ENCODE data around the gene BOLL. TPM values are rescaled to one million over a fixed set of nuclear protein-coding genes. Genes with fewer than 3 reads are reported as not detected.
A peak's percentile ranks its signal among the peaks of the same experiment; 100 is the strongest.
"Not testable (repeated sequence)": the region's sequence is repeated elsewhere in the genome, so short reads cannot be mapped to it uniquely, and the experiment has no call there.

BOLL gene
- total RNA-seq, 1 donor from 2014 or later, result not detected

GRCh38 chr2:197798187-197798586, 13.1 kb upstream of the BOLL start:
- no peak for DNase-seq (ENCODE audit: extremely low read depth, low read depth, low spot score)

- no peak for DNase-seq (ENCODE audit: extremely low read depth, low read depth, low spot score)
These were observed 10.2 kb upstream of the BOLL start for GRCh38 chr2:197795277-197795676.

DNA sequence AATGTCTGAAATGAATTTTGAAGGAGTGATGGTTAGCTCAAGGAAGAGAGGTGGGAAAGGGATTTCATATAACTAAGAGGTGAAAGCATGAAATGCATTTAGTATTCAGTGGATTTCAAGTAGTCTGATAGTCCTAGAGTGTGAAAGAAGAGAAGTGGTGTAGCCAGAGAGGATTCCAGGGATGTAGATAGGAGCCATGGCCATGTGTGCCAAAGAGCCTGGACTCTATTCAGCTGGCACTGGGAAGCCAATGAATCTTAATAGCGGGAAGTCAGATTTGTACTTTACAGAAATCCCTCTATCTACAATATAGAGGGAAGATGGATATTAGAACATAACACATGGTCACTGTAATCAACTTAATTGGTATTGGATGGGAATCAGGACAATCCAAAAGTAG, 8.3 kb upstream of the BOLL start:
- no peak for DNase-seq (ENCODE audit: extremely low read depth, low read depth, low spot score)

DNA sequence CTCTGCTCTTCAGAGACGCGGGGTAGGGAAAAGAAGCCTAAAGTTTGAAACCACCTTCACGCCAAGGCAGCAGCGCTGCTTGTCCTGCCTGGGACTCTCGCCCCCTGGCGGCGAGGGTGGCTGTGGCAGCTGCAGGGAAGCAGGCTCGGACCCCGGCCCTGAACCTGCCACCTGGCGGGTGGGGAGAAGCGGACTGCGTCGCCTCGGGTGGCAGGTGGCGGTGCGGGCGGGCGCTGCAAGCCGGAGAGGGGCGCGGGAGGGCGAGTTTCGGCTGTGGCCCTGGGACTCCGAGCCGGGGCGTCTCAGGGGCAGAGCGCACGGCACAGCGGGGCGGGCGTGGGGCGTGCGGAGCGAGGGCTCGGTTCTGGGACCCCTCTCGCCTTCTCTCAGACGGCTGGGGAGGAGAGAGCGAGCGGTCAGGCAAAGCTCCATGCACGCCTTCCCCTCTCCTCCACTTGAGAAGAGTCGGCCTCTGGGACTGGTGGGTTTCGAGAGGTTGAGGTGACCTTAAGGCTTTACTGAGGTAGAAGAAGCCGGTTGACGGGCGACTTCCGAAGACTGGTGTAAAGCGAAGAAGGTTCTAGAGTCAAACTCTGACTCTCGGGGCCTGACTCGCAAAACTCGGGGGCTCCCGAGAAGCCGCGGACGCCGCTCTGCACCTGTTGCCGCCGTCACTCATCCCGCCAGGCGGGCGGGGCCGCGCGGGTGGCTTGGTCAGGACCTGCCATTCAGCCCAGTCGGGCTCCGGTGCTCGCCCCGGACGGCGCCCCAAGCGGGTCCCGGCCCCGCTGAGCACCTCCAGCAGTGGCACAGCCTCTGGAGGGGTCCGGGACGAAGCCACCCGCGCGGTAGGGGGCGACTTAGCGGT, 1.1 kb upstream of the BOLL start:
- no peak for DNase-seq (ENCODE audit: extremely low read depth, low read depth, low spot score)

DNA sequence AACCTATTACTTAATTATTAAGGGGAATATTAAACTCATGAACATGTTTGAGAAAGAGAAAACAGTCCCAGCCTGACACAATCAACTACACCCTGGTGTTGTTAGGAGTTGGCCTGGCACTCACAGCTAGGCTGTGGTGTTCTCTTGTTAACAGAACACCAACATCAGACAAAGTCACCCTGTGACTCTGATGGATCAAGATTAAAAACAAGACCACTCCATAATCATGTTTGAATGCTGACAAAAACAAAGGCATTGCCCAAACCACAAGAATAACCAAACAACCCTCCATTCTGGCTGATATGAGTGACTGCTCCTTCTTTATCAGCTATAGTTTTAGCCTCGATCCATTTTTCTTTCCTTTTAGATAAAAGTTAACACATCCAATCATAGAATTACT, 3.0 kb downstream of the BOLL start:
- DNase-seq (ENCODE audit: extremely low read depth, low read depth, low spot score), result no peak

GRCh38 chr2:197779261-197779660, 5.9 kb downstream of the BOLL start:
- no peak for DNase-seq (ENCODE audit: extremely low read depth, low read depth, low spot score)

DNA sequence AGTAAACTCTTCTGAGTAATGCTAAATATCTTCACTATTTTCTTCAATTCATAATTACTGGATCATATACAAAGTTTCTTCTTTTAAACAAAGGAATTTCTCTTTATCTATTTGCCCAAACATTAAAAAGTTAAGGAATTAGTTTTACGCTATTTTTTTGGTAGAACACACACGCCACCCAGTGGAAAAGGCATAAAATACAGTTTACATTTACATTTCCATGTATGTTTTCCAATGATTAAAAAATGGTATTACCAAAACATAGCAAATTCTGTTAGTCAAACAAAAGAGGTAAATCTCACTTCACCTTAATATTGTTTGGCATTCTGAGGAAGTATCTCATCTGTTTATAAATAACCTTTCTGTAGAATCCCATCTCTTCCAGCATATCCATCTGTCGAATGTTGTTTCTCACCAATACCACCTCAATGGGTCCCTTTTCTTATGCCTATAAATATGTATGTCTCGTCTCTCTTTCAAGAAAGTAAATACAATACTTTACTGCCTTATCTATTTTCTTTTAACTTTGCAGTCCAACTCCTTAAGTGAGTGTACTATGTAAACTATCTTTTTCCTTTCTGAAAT, 7.2 kb downstream of the BOLL start:
- peak; percentile 34 for DNase-seq (ENCODE audit: extremely low read depth, low read depth, low spot score)

GRCh38 chr2:197760293-197760657, 24.8 kb downstream of the BOLL start:
- DNase-seq (ENCODE audit: extremely low read depth, low read depth, low spot score), result no peak

GRCh38 chr2:197759625-197760292, 25.4 kb downstream of the BOLL start:
- DNase-seq (ENCODE audit: extremely low read depth, low read depth, low spot score), result no peak

- no peak for DNase-seq (ENCODE audit: extremely low read depth, low read depth, low spot score)
These were observed 26.1 kb downstream of the BOLL start for GRCh38 chr2:197759013-197759412.

DNA sequence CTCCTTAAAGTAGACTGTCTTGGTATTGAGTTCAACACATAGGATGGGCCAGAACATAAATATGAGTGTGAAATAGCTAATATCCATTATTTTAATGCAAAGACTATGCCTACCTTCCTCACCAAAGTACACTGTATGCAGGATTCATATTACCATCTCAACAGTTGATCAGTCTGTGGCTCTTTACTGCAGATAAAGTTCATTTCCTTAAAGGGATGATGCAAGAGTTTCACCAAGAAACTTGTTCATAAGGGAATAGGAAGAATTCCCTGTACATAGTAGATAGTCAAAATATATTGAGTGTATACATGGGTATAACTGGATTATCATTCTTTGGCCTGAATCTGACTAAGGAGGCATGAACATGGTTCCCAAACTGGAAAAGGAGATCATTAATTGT, 44.9 kb downstream of the BOLL start:
- no peak for DNase-seq (ENCODE audit: extremely low read depth, low read depth, low spot score)

- DNase-seq (ENCODE audit: extremely low read depth, low read depth, low spot score), result not testable (repeated sequence)
These were observed 56.3 kb downstream of the BOLL start for GRCh38 chr2:197728555-197729544.

DNA sequence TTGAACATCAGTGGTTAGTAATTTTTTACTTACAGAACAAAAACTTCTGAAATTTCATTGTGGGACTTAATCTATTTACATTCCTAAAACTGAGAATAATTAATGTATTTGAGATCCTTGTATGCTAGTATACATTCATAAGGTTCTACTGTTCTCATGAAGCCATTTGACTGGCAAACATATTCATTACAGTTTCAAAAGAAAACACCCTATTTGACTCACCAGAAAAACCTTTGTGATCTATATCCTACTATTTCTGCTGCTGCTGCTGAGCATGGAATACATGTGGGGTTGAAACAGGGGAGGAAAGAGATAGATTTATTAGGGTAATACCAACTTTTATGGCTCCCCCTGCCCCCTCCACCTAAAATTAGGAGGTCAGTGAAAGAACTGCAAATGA, 58.1 kb downstream of the BOLL start:
- no peak for DNase-seq (ENCODE audit: extremely low read depth, low read depth, low spot score)

- no peak for DNase-seq (ENCODE audit: extremely low read depth, low read depth, low spot score)
These were observed 67.3 kb downstream of the BOLL start for GRCh38 chr2:197717863-197718262.

DNA sequence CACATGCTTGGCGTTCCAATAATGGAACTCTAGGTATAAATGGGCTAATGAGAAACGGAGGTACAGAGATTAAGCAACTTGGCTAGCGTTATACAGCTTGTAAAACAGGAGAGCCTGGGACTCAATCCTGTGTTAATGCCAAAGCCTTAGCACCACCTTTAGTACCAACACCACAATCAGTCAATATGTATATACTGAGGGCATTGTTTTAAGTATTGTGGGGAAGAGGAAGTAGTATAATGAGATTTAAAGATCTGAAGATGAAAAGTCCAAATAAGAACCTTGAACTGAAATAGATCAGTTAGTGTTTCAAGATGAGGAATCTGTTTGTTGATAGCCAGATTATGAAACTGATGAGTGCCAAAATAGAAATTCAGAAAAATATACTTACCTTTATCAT, 71.8 kb downstream of the BOLL start:
- no peak for DNase-seq (ENCODE audit: extremely low read depth, low read depth, low spot score)

GRCh38 chr2:197711578-197711977, 73.5 kb downstream of the BOLL start:
- DNase-seq (ENCODE audit: extremely low read depth, low read depth, low spot score), result no peak

DNA sequence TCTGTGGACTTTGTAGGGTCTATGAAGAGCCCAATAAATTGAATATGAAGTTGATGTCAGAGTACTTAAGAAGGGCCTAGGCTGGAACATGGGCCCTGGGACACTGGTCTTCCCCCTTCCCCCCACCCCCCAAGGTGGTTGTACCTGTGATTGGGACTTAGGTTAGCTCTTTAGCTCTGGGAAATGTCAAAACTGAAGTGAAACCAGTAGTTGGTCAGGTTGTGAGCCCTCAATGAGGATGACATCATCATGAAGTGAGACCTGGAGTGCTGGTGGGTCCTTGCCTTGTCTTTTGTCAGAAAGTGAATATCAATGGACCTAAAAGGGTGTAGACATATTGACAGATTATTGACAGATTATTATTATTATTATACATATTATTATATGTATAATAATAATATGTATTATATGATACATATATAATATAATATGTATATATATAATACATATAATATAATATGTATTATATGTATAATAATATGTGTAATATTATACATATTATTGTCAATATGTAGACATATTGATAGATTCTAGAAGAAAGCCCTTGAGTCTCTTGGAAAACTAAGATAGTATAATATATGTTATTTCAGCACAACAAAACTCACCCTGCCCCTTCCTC, 74.6 kb downstream of the BOLL start:
- no peak for DNase-seq (ENCODE audit: extremely low read depth, low read depth, low spot score)

DNA sequence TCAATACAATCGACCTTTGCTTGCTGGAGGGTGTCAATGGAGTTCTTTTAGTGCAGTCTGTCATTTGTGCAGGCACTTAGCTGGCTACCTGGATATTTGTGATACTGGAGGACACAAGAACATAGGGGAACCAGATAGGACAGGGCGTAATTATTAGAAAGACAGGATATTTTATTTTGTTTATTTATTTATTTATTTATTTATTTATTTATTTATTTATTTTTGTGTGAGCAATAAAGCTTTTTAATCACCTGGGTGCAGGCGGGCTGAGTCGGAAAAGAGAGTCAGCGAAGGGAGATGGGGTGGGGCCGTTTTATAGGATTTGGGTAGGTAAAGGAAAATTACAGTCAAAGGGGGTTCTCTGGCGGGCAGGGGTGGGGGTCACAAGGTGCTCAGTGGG, 76.0 kb downstream of the BOLL start:
- not testable (repeated sequence) for DNase-seq (ENCODE audit: extremely low read depth, low read depth, low spot score)

GRCh38 chr2:197708331-197708730, 76.8 kb downstream of the BOLL start:
- DNase-seq (ENCODE audit: extremely low read depth, low read depth, low spot score), result no peak

Measured in glomerular endothelial cell (primary cell).